Measurements from ENCODE around the gene RNF227. TPM values are rescaled to one million over a fixed set of nuclear protein-coding genes. Genes with fewer than 3 reads are reported as not detected.
A peak's percentile ranks its signal among the peaks of the same experiment; 100 is the strongest.

Gene RNF227
- total and polyA plus RNA-seq, 7 donors: 0.69 to 4.5 (median 3.6) TPM

GRCh38 chr17:7915179-7915610 is 894 bp downstream of the RNF227 start:
- no peak for TF ChIP-seq CTCF (IDR thresholded peaks at IDR 0.05)
- TF ChIP-seq EP300 (IDR thresholded peaks at IDR 0.05): no peak
- no peak for TF ChIP-seq POLR2A (IDR thresholded peaks at IDR 0.05)
- DNase-seq: peak; percentile 80
- no peaks in the 10 kb centered on the region for H3K27me3 ChIP-seq
- peaks cover 9 to 22% (median 17%) of the 10 kb centered on the region in 4 donors for H3K36me3 ChIP-seq
- H3K4me1 ChIP-seq: peaks cover 4 to 31% (median 21%) of the 10 kb centered on the region in 4 donors
- 1 to 3% methylated on average over 15 of the region's 15 CpGs for WGBS, 2 donors
- intact Hi-C loops (cut with DNase I): loop anchor here (2.0 to 10.0 kb wide), 2 partner anchors 28 to 140 kb away; no protein-coding TSS in a partner anchor
- H3K9me3 ChIP-seq: no peaks in the 10 kb centered on the region
- peak overlapping the region; percentile 44 to 59 (median 50) for H3K4me3 ChIP-seq
- H3K27ac ChIP-seq: peak overlapping the region; percentile 93 to 99 (median 96)

GRCh38 chr17:7912927-7913524 is 3.1 kb downstream of the RNF227 start:
- intact Hi-C loops (cut with DNase I): loop anchor here (1.0 to 10.0 kb wide), 2 partner anchors 77 to 142 kb away; no protein-coding TSS in a partner anchor
- Histone ChIP-seq H3K4me1 (peaks cover 4 to 31% (median 21%) of the 10 kb centered on the region in 4 donors), H3K36me3 (peaks cover 19 to 44% (median 35%) of the 10 kb centered on the region in 4 donors), H3K4me3 (no peak overlapping the region), H3K27ac (peak overlapping the region in 2 of 4 donors; percentile 26 to 44), H3K9me3 (no peaks in the 10 kb centered on the region), H3K27me3 (no peaks in the 10 kb centered on the region)
- WGBS, 2 donors: 27 to 40% methylated on average over 3 of the region's 3 CpGs
- DNase-seq: no peak
- TF ChIP-seq EP300 (IDR thresholded peaks at IDR 0.05): no peak
- TF ChIP-seq CTCF (IDR thresholded peaks at IDR 0.05): peak; percentile 46 to 74 (median 63)

- H3K4me1 ChIP-seq: peaks cover 4 to 22% (median 12%) of the 10 kb centered on the region in 4 donors
- intact Hi-C loops (cut with DNase I): loop anchor here (10.0 kb wide), 1 partner anchor 144 kb away; no protein-coding TSS in a partner anchor
- no peak for DNase-seq
- H3K27ac ChIP-seq: no peak overlapping the region
- H3K36me3 ChIP-seq: peaks cover 36 to 63% (median 53%) of the 10 kb centered on the region in 4 donors
- no peaks in the 10 kb centered on the region for H3K27me3 ChIP-seq
- WGBS, 2 donors: 80 to 83% methylated on average over 9 of the region's 9 CpGs
- no peaks in the 10 kb centered on the region for H3K9me3 ChIP-seq
- TF ChIP-seq EP300 (IDR thresholded peaks at IDR 0.05) (no peak), POLR2A (IDR thresholded peaks at IDR 0.05) (no peak), POLR2AphosphoS5 (IDR thresholded peaks at IDR 0.05) (no peak)
- H3K4me3 ChIP-seq: no peak overlapping the region
These were observed 5.0 kb downstream of the RNF227 start for GRCh38 chr17:7911116-7911515.

- no peak for TF ChIP-seq POLR2AphosphoS5 (IDR thresholded peaks at IDR 0.05)
- no peak for TF ChIP-seq POLR2A (IDR thresholded peaks at IDR 0.05)
- no peak for TF ChIP-seq EP300 (IDR thresholded peaks at IDR 0.05)
- no peak for TF ChIP-seq CTCF (IDR thresholded peaks at IDR 0.05)
- WGBS, 2 donors: 94% methylated on average over 13 of the region's 13 CpGs
- intact Hi-C loops (cut with DNase I): loop anchor here (10.0 kb wide), 1 partner anchor 144 kb away; no protein-coding TSS in a partner anchor
These were observed 5.4 kb downstream of the RNF227 start for GRCh38 chr17:7910711-7911110.

GRCh38 chr17:7910281-7910680 is 5.8 kb downstream of the RNF227 start:
- DNase-seq: no peak
- H3K9me3 ChIP-seq: no peaks in the 10 kb centered on the region
- no peaks in the 10 kb centered on the region for H3K27me3 ChIP-seq
- H3K4me3 ChIP-seq: no peak overlapping the region
- H3K4me1 ChIP-seq: peaks cover 2 to 17% (median 9%) of the 10 kb centered on the region in 4 donors
- no peak for TF ChIP-seq POLR2A (IDR thresholded peaks at IDR 0.05)
- TF ChIP-seq POLR2AphosphoS5 (IDR thresholded peaks at IDR 0.05): no peak
- TF ChIP-seq EP300 (IDR thresholded peaks at IDR 0.05): no peak
- TF ChIP-seq CTCF (IDR thresholded peaks at IDR 0.05): no peak
- 96% methylated on average over 15 of the region's 15 CpGs for WGBS, 2 donors
- H3K27ac ChIP-seq: no peak overlapping the region
- peaks cover 44 to 71% (median 61%) of the 10 kb centered on the region in 4 donors for H3K36me3 ChIP-seq
- intact Hi-C loops (cut with DNase I): loop anchor here (10.0 kb wide), 1 partner anchor 145 kb away; no protein-coding TSS in a partner anchor

More at GRCh38 chr17:7910711-7911110, 5.4 kb downstream of the RNF227 start:
- H3K4me3 ChIP-seq: no peak overlapping the region
- peaks cover 4 to 20% (median 11%) of the 10 kb centered on the region in 4 donors for H3K4me1 ChIP-seq
- peaks cover 40 to 67% (median 57%) of the 10 kb centered on the region in 4 donors for H3K36me3 ChIP-seq
- H3K9me3 ChIP-seq: no peaks in the 10 kb centered on the region
- H3K27me3 ChIP-seq: no peaks in the 10 kb centered on the region
- DNase-seq: no peak
- H3K27ac ChIP-seq: no peak overlapping the region

All from sigmoid colon (tissue), 7 donors.